Activated CD4-positive, alpha-beta T cell treated with anti-CD3 and anti-CD28 coated beads for 24 hours (primary cell): ENCODE data around the gene PDE4B.
"Not testable (repeated sequence)": the region's sequence is repeated elsewhere in the genome, so short reads cannot be mapped to it uniquely, and the experiment has no call there.

Experiments
- DNase-seq, 2 donors: peaks; one replicate each; pipeline ENCODE4 v3.0.0-alpha.2; 2020; ENCODE audit warnings: low read depth in 2 of 2

PDE4B gene

GRCh38 chr1:65814752-65815151 is 22.1 kb downstream of the PDE4B start:
- no peak for DNase-seq

- no peak for DNase-seq
Measured at GRCh38 chr1:65817891-65818290, 25.2 kb downstream of the PDE4B start.

GRCh38 chr1:65818966-65819365 is 26.3 kb downstream of the PDE4B start:
- no peak for DNase-seq

GRCh38 chr1:65820983-65821382 is 28.3 kb downstream of the PDE4B start:
- no peak for DNase-seq

- DNase-seq = no peak
Measured at GRCh38 chr1:65821386-65821785, 28.7 kb downstream of the PDE4B start.

GRCh38 chr1:65824103-65824502 is 31.4 kb downstream of the PDE4B start:
- no peak for DNase-seq

- no peak for DNase-seq
Measured at GRCh38 chr1:65825741-65826140, 33.0 kb downstream of the PDE4B start.

- DNase-seq = no peak
Measured at GRCh38 chr1:65826782-65827181, 34.1 kb downstream of the PDE4B start.

GRCh38 chr1:65827346-65827745 is 34.7 kb downstream of the PDE4B start:
- DNase-seq = no peak

- DNase-seq = no peak
Measured at GRCh38 chr1:65830306-65830705, 37.6 kb downstream of the PDE4B start.

GRCh38 chr1:65832296-65832695 is 39.6 kb downstream of the PDE4B start:
- DNase-seq = no peak

GRCh38 chr1:65836686-65837085 is 44.0 kb downstream of the PDE4B start:
- DNase-seq = no peak

- no peak for DNase-seq
Measured at GRCh38 chr1:65840683-65841082, 48.0 kb downstream of the PDE4B start.

GRCh38 chr1:65844296-65844695 is 51.6 kb downstream of the PDE4B start:
- no peak for DNase-seq

GRCh38 chr1:65844821-65845534 is 52.3 kb downstream of the PDE4B start:
- no peak for DNase-seq

GRCh38 chr1:65845535-65846060 is 52.9 kb downstream of the PDE4B start:
- DNase-seq = no peak

- DNase-seq = no peak
Measured at GRCh38 chr1:65846866-65847265, 54.2 kb downstream of the PDE4B start.

- no peak for DNase-seq
Measured at GRCh38 chr1:65850281-65850680, 57.6 kb downstream of the PDE4B start.

- not testable (repeated sequence) for DNase-seq
Measured at GRCh38 chr1:65856591-65856990, 63.9 kb downstream of the PDE4B start.

- no peak for DNase-seq
Measured at GRCh38 chr1:65866439-65866838, 73.7 kb downstream of the PDE4B start.

GRCh38 chr1:65872301-65872700 is 79.6 kb downstream of the PDE4B start:
- DNase-seq = no peak

- not testable (repeated sequence) for DNase-seq
Measured at GRCh38 chr1:65878342-65878741, 85.6 kb downstream of the PDE4B start.

GRCh38 chr1:65880611-65881010 is 87.9 kb downstream of the PDE4B start:
- DNase-seq = no peak

GRCh38 chr1:65881067-65881594 is 88.4 kb downstream of the PDE4B start:
- no peak for DNase-seq
